DMS53 treated with DMSO at 0.1 percent for 48 hours (cell line): ENCODE results near the gene PRR3.
"Not testable (repeated sequence)": the region's sequence is repeated elsewhere in the genome, so short reads cannot be mapped to it uniquely, and the experiment has no call there.

Source experiments
- DNase-seq: peaks from one replicate; lab custom pipeline; 2025; ENCODE audit not compliant: unreplicated experiment; lab: John Stamatoyannopoulos, UW

PRR3 gene, protein sequence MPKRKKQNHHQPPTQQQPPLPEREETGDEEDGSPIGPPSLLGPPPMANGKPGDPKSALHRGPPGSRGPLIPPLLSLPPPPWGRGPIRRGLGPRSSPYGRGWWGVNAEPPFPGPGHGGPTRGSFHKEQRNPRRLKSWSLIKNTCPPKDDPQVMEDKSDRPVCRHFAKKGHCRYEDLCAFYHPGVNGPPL

DNA sequence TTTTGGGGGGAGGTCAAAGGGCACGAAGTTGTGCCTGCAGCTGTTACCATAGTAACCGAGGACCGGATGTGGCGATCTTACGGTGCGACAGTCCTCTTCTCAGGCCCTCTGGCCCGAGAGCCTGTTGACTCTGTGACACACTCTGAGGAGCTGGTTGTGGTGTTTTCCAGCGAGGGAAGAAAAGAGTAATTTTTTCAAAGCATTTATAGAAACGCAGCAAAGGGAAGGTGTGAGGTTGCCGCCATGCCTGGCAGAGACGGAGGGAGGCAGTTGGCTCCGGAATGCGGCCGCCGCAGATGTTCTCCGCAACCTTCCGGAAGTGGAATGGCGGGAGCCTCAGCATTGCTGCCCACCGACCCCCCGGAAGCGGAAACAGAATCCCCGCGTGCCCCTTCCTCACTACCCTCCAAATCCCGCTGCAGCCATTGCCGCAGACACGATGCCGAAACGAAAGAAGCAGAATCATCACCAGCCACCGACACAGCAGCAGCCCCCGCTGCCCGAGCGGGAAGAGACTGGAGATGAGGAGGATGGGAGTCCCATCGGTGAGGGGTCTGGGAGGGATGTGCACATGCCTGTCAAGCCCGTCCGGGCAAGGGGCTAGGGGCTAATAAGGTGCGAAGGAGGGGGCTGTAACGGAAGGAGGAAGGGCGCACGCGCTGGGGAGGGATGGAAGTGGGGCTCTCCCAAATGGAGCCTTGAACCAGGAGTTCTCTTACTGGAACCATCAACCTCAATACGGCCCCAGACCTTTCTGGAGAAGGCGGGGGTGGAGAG is at the start of gene PRR3:
Gene PRR3, plus strand, starts transcription at position 390 of the 777 bp plus-strand sequence. Its CDS starts 50 bp downstream, at position 440.
- peak; percentile 91 for DNase-seq

DNA sequence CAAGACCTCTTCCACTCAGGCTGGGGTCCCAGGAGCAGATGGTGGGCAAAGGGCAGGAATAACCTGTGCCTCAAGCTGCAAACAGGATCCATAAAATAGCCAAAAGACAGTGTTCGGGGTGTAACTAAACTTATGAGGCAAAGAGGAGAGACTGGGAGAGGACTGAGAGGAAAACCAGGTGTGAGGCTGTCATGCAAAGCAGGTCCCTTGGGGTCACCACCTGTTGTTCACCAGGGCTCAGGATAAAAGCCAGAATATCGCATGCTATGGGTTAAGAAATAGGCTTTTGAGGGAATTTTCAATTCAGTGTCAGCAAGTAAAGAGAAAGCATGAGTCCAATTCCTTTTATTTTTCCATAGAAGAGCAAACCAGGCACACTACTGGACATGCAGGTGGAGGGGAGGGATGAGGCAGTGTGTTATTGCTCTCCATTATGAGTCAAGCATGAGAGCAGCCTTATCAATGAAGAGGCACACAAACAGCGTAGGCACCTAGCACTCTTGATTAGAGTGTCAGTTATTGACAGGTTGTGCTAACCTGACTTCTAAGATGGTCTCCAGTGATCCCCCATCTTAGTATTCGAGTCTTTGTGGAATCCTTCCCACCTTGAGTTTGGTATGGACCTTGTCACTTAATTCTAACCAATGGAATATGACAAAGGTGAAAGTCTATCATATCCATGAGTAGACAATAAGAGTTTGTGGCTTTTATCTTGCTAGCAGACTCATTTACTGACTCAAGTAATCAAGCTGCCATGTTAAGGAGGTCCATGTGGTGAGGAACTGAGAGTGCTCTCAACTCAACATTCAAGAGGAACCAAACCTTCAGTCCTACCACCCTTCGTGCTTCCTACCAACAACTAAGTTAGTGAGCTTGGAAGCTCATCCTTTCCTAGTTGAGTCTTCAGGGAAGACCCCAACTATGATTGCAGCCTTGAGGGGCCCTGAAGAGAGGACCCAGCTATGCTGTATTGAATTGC is 49.0 kb upstream of the PRR3 start:
- no peak for DNase-seq

DNA sequence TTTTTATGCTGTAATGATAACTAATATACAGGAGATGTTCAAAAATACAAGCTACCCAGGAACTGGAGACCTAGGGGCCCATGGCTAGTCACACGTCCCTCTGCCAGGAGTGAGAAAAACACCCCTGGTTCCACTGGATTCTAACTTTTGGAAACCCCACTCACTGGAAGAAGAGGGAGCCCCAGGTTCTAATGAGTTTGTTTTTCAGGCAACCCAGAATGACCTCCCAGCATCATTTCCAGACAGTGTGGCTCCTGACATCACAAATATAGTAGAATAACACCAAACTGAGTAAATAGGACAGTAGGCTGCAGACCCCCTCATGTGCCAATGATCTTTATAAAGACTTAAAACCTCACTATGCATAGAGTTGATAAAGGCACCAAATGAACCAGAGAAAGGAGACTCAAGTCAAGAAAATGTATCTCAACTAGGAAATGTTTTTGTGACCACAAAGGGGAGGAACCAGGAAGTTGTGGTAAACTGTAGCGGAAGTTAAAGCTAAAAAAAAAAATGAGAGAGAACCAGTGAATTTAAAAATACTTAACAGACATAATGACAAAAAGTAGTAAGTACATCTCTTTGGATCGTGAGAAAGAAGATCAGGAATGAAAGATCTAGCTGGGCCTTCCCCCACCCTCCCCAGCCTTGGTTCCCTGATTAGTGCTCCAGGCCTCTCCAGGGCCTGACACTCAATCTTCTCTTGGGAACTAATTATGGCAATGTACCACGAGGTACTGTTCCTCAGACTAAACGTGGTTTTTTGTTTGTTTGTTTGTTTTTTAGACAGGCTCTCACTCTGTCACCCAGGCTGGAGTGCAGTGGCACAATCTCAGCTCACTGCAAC is 48.0 kb upstream of the PRR3 start:
- DNase-seq: no peak

DNA sequence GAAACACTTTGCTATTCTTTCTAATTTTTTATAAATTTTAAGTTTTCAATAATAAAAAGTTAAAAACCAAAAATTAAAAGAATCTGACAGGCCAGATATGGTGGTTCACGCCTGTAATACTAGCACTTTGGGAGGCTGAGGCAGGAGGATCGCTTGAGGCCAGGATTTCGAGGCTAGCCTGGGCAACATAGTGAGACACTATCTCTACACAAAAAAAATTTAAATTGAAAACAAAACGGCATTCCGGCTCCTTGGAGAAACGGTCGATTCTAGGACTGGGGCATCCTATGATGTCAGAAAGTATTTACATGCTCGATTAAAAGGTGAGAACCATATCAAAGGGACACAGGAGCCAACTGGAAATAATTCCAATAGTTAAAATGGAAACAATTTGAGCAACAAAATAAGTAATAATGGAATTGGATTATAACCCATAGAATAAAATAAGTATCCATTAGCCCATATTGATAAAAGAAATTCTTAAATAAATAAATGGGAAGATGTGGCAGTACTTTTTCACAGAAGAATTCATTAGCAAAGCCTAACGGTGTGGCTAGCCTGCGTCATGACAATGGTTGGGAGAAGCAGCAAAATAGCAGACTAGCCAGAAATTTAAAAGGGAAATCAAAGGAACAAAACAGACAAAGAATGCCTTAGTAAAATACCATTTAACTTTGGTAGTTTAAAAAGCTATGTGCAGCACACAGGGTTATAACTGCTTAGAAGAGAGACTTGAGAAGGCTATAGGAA is 46.5 kb upstream of the PRR3 start:
- no peak for DNase-seq

DNA sequence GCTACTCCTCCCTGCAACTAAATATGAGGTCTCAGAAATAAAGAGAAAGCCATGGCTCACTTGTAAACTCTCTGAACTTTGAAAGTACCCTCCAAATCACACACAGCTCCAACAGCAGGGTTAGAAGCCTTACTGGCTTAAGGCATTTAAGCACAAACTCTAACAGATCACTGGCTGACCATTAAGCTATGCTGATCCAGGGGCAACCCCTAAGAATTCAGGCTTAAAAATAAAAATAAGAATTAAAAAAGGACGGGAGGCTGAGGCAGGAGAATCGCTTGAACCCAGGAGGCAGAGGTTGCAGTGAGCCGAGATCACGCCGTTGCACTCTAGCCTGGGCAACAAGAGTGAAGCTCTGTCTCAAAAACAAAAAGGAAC is 45.9 kb upstream of the PRR3 start:
- DNase-seq: no peak

DNA sequence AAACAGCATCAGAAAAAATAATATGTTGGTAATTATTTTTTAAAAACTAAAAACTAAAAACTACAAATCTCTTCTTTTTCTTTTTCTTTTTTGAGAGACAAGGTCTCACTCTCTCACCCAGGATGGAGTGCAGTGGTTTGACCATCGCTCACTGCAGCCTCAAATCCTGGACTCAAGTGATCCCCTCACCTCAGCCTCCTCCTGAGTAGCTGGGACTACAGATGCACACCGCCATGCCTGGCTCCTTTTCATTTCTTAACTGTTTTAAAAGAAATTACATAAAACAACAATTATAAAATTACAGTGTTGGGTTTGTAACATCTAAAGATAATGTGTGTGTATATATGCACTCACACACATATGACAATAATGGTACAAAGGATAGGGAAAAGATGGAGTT is 43.6 kb upstream of the PRR3 start:
- DNase-seq: no peak

DNA sequence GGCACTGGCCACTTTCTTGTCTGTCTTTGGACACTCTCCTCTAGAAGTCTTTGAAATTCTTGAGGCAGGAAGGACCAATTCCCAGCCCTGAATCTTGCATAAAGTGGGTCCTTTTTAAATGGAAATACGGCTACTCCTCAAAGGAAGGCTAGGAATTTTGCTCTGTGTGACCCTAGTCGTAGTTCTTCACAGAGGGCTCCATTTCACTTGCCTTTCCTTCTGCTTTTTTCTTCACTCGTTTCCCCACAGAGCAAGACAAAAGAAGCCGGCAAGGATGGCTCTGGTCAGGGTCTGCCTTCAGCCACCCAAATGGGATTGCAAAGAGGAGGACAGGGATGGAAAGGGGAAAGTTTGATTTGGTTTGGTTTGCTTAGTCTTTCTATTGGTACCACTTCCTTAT is 42.0 kb upstream of the PRR3 start:
- DNase-seq: no peak

DNA sequence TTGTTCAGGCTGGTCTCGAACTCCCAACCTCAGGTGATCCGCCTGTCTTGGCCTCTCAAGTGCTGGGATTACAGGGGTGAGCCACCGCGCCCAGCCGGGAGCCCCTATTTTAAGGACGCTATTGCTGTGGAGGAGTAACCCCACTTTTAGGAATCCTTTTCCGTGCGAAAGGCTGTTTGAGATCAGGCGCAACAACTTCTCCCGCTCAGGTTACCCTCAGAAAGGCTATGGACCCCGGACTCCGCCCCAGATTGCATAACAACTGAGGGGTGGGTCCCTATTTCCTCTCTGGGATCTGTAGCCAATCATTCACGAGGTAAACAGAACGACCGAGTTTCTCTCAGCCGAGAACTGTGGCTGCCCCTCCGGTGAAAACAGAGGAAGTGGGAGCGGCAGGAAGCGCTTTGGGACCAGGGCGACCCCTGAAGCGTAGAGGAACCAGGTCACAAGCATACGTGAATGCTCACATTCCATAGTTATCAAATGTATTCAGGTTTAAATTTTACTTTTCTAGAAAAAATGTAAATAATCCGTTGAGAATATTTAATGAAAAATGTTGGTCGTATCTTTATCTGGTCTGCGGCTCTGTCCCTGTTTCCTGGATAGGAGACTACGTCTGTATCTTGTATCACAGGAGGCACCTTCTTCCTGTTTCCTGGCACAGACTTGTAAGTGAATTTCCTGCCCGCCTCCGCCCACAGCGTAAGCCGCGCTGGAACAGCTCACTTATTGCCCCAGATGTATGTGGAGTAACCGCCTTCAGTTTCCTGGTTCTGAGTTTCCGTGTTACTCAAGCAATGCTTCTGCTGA is 40.9 kb upstream of the PRR3 start:
- peak; percentile 91 for DNase-seq

DNA sequence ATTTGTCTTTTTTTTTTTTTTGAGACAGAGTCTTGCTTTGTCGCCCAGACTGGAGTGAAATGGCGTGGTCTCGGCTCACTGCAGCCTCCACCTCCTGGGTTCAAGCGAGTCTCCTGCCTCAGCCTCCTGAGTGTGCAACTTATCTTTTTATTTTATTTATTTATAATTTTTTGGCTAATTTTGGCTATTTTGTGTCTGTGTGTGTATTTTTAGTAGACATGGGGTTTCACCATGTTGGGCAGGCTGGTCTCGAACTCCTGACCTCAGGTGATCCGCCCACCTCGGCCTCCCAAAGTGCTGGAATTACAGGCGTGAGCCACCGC is 40.4 kb upstream of the PRR3 start:
- not testable (repeated sequence) for DNase-seq

DNA sequence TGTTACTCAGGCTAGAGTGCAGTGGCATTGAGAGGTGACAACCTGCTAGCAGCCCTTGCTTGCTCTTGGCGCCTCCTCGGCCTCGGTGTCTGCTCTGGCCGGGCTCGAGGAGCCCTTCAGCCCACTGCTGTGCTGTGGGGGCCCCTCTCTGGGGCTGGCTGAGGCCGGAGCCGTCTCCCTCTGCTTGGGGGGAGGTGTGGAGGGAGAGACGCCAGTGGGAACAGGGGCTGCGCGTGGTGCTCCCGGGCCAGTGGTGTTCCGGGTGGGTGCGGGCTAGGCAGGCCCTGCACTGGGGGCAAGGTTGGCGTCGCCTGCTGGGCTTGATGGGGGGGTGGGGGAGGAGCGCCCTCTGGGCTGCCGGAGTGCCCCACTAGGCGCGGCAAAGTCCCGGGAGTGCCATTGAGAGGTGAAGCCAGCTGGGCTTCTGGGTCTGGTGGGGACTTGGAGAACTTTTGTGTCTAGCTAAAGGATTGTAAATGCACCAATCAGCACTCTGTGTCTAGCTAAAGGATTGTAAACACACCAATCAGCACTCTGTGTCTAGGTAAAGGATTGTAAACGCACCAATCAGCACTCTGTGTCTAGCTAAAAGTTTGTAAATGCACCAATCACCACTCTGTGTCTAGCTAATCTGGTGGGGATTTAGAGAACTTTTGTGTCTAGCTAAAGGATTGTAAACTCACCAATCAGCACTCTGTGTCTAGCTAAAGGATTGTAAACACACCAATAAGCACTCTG is 39.2 kb upstream of the PRR3 start:
- not testable (repeated sequence) for DNase-seq

DNA sequence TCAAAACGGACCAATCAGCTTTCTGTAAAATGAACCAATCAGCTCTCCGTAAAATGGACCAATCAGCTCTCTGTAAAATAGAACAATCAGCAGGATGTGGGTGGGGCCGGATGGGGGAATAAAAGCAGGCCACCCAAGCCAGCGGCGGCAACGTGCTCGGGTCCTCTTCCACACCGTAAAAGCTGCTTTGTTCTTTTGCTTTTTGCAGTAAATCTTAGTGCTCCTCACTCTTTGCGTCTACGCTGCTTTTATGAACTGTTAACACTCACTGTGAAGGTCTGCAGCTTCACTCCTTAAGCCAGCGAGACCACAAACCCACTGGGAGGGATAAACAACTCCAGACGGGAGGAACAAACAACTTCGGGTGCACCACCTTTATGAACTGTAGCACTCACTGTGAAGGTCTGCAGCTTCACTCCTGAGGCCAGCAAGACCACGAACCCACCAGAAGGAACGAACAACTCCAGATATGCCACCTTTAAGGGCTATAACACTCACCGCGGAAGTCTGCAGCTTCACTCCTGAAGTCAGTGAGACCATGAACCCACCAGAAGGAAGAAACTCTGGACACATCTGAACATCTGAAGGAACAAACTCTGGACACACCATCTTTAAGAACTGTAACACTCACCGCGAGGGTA is 38.5 kb upstream of the PRR3 start:
- not testable (repeated sequence) for DNase-seq

DNA sequence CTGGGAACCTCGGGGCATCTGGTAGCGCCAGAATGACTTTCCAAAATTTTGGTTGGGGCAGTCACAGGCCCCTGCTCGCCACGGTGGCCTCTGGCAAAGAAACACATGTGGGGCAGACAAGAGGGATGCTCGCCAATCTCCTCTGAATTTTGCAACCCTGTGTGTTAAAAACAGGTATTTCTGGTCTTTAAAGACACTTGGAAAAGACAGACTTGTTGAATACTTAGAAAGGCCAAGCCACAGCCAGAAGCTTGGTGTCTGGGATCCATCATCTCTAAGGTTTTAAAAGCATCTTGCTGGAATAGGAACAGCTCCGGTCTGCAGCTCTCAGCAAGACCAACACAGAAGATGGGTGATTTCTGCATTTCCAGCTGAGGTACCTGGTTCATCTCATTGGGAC is 36.6 kb upstream of the PRR3 start:
- DNase-seq: no peak

DNA sequence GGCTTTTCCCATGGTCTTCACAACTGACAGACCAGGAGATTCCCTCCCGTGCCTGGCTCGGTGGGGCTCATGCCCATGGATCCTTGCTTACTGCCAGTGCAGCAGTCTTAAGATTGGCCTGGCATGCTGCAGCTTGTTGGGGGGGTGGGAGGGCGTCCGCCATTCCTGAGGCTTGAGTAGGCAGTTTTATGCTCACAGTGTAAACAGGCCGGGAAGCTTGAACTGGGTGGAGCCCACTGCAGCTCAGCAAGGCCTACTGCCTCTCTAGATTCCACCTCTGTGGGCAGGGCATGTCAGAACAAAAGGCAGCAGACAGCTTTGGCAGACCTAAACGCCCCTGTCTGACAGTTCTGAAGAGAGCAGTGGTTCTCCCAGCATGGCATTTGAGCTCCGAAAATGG is 36.0 kb upstream of the PRR3 start:
- not testable (repeated sequence) for DNase-seq

DNA sequence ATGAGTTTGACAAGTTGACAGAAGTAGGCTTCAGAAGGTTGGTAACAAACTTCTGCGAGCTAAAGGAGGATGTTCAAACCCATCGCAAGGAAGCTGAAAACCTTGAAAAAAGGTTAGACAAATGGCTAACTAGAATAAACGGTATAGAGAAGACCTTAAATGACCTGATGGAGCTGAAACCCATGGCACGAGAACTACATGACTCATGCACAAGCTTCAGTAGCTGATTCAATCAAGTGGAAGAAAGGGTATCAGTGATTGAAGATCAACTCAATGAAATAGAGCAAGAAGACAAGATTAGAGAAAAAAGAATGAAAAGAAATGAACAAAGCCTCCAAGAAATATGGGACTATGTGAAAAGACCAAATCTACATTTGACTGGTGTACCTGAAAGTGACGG is 35.1 kb upstream of the PRR3 start:
- DNase-seq: not testable (repeated sequence)

DNA sequence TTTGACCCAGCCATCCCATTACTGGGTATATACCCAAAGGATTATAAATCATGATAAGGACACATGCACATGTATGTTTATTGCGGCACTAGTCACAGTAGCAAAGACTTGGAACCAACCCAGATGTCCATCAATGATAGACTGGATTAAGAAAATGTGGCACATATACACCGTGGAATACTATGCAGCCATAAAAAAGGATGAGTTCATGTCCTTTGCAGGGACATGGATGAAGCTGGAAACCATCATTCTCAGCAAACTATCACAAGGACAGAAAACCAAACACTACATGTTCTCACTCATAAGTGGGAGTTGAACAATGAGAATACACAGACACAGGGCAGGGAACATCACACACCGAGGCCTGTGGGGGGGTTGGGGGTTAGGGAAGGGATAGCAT is 30.7 kb upstream of the PRR3 start:
- DNase-seq: not testable (repeated sequence)

DNA sequence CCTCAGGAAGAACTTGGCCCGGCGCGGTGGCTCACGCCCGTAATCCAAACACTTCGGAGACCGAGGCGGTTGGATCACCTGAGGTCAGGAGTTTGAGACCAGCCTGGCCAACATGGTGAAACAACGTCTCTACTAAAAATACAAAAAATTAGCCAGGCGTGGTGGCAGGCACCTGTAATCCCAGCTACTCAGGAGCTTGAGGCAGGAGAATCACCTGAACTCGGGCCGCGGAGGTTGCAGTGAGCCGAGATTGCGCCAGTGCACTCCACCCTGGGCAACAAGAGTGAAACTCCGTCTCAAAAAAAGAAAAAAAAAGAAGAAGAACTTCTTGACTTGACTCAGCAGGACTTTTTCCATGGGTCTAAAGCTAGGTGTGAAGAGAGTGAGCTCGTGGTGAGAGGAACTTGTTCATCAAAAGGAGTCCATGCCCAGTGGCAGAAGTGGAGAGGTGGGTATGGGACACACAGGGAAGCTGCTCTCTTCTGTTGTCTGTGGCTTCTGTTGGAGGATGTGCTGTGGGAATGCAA is 27.7 kb upstream of the PRR3 start:
- DNase-seq: not testable (repeated sequence)

DNA sequence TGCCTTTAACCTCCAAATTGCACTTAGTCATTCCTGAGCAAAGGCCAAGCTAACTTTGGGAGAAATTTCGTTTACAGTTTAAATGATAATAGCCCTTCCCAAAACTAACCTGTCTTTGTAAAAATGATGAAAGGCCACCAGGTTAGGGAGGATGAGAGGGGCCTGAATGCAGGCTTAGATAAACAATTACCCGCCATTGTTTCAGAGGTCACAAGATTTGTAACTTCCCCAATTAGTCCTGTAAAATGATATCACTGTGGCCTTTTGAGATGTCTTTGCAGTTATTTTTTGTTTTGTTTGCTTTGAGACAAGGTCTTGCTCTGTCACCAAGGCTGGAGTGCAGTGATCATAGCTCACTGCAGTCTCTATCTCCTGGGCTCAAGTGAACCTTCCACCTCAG is 27.1 kb upstream of the PRR3 start:
- no peak for DNase-seq
